HL-60/S4 (cell line): Measurements from ENCODE around the gene CLCN1.

Source experiments
- in situ Hi-C: fragments of 300-500 bp; cut with MboI; formaldehyde crosslinking; loops from 2 replicates; pipeline ENCODE4 v1.14.3; 2022; ENCODE audit warnings: low sequenced_read_pairs

Gene CLCN1

GRCh38 chr7:143395187-143396149 is 79.6 kb downstream of the CLCN1 start:
- in situ Hi-C loops = no loop called here

- in situ Hi-C loops = no loop called here
Observed at GRCh38 chr7:143396182-143396581, 80.3 kb downstream of the CLCN1 start.

- in situ Hi-C loops = no loop called here
Observed at GRCh38 chr7:143396625-143397556, 81.0 kb downstream of the CLCN1 start.

- in situ Hi-C loops = no loop called here
Observed at GRCh38 chr7:143397710-143398530, 82.0 kb downstream of the CLCN1 start.

- in situ Hi-C loops = no loop called here
Observed at GRCh38 chr7:143398616-143399015, 82.7 kb downstream of the CLCN1 start.

- in situ Hi-C loops = no loop called here
Observed at GRCh38 chr7:143399151-143399550, 83.2 kb downstream of the CLCN1 start.

- in situ Hi-C loops = no loop called here
Observed at GRCh38 chr7:143399642-143400041, 83.7 kb downstream of the CLCN1 start.

- in situ Hi-C loops = no loop called here
Observed at GRCh38 chr7:143401265-143401664, 85.4 kb downstream of the CLCN1 start.
